Loucy (cell line): ENCODE data around the gene CLMP.
A peak's percentile ranks its signal among the peaks of the same experiment; 100 is the strongest.

Experiments
- H2AFZ ChIP-seq: fragments of 200-600 bp; sonication (generic); 2 replicates; pipeline ENCODE4 v1.6.0; 2016; ENCODE audit warnings: antibody characterized with exemption, mild to moderate bottlenecking, low read length, moderate library complexity
- H3F3A ChIP-seq: fragments of 200-600 bp; 2 replicates; pipeline ENCODE4 v1.6.0; 2016; ENCODE audit warnings: antibody characterized with exemption, low read depth, mild to moderate bottlenecking
- H3K27me3 ChIP-seq: fragments of 200-600 bp; sonication (generic); 2 replicates; pipeline ENCODE4 v1.6.1; 2014; ENCODE audit warnings: low read length, mild to moderate bottlenecking; ENCODE audit not compliant: insufficient read depth, poor library complexity, severe bottlenecking
- H3K36me3 ChIP-seq: fragments of 200-600 bp; sonication (generic); 2 replicates; pipeline ENCODE4 v1.6.1; 2016; ENCODE audit warnings: low read length; ENCODE audit not compliant: insufficient read depth
- H3K4me1 ChIP-seq: fragments of 200-600 bp; sonication (generic); 2 replicates; pipeline ENCODE4 v1.5.1; 2014; ENCODE audit warnings: low read length, mild to moderate bottlenecking; ENCODE audit not compliant: insufficient read depth, poor library complexity, severe bottlenecking
- H3K4me2 ChIP-seq: fragments of 200-600 bp; sonication (generic); 2 replicates; pipeline ENCODE4 v1.6.0; 2014; ENCODE audit warnings: antibody characterized with exemption, low read length, low read depth, mild to moderate bottlenecking; ENCODE audit not compliant: poor library complexity, severe bottlenecking
- H3K4me3 ChIP-seq: fragments of 200-600 bp; sonication (generic); 2 replicates; pipeline ENCODE4 v1.5.1; 2014; ENCODE audit warnings: low read length, mild to moderate bottlenecking, mixed read lengths; ENCODE audit not compliant: poor library complexity, severe bottlenecking
- H3K79me2 ChIP-seq: fragments of 200-600 bp; sonication (generic); 2 replicates; pipeline ENCODE4 v1.6.1; 2014; ENCODE audit warnings: low read length; ENCODE audit not compliant: insufficient read depth
- H3K9ac ChIP-seq: fragments of 200-600 bp; sonication (generic); 2 replicates; pipeline ENCODE4 v1.6.0; 2014; ENCODE audit warnings: mild to moderate bottlenecking, low read depth, low read length, moderate library complexity; ENCODE audit not compliant: poor library complexity, severe bottlenecking
- H3K9me2 ChIP-seq: fragments of 200-600 bp; sonication (generic); replicated peaks from 2 replicates; pipeline ENCODE4 v1.6.1; 2016; ENCODE audit warnings: low read depth, low read length, mixed read lengths
- H3K9me3 ChIP-seq: fragments of 200-600 bp; sonication (generic); 2 replicates; pipeline ENCODE4 v1.6.1; 2014; ENCODE audit warnings: mild to moderate bottlenecking, antibody characterized with exemption, low read length, low read depth; ENCODE audit not compliant: insufficient read depth
- H4K20me1 ChIP-seq: fragments of 200-600 bp; sonication (generic); 2 replicates; pipeline ENCODE4 v1.6.0; 2014; ENCODE audit warnings: antibody characterized with exemption, low read length, mild to moderate bottlenecking; ENCODE audit not compliant: insufficient read depth, poor library complexity, severe bottlenecking
- CTCF ChIP-seq: fragments of 200-600 bp; sonication (generic); conservative IDR thresholded peaks from 2 replicates; pipeline ENCODE4 v1.5.1; 2014; ENCODE audit warnings: mild to moderate bottlenecking, antibody characterized with exemption, low read length
- EZH2phosphoT487 ChIP-seq: fragments of 200-600 bp; IDR thresholded peaks from 2 replicates; pipeline ENCODE4 v1.6.1; 2018; ENCODE audit warnings: antibody characterized with exemption, mild to moderate bottlenecking, moderate library complexity, borderline replicate concordance

The CLMP gene

GRCh38 chr11:123233280-123233974 is 38.4 kb upstream of the CLMP start:
- no peak overlapping the region for H3K4me3 ChIP-seq
- no peaks in the 10 kb centered on the region for H3K36me3 ChIP-seq
- no peaks in the 10 kb centered on the region for H3K9me2 ChIP-seq
- no peaks in the 10 kb centered on the region for H3K79me2 ChIP-seq
- no peaks in the 10 kb centered on the region for H4K20me1 ChIP-seq
- H3K27me3 ChIP-seq, result no peaks in the 10 kb centered on the region
- peak overlapping the region; percentile 16 for H3K4me2 ChIP-seq
- no peaks in the 10 kb centered on the region for H3F3A ChIP-seq
- H3K4me1 ChIP-seq, result no peaks in the 10 kb centered on the region
- H3K9ac ChIP-seq, result no peak overlapping the region
- no peak for TF ChIP-seq CTCF
- no peak for TF ChIP-seq EZH2phosphoT487
- no peaks in the 10 kb centered on the region for H3K9me3 ChIP-seq
- peak overlapping the region; percentile 57 for H2AFZ ChIP-seq

GRCh38 chr11:123231777-123232176 is 36.7 kb upstream of the CLMP start:
- H3K9me3 ChIP-seq, result no peaks in the 10 kb centered on the region
- H3K27me3 ChIP-seq, result no peaks in the 10 kb centered on the region
- no peak overlapping the region for H3K4me3 ChIP-seq
- H4K20me1 ChIP-seq, result no peaks in the 10 kb centered on the region
- TF ChIP-seq EZH2phosphoT487 (no peak), CTCF (no peak)
- no peak overlapping the region for H3K4me2 ChIP-seq
- H2AFZ ChIP-seq, result no peak overlapping the region
- H3K79me2 ChIP-seq, result no peaks in the 10 kb centered on the region
- no peaks in the 10 kb centered on the region for H3F3A ChIP-seq
- no peaks in the 10 kb centered on the region for H3K9me2 ChIP-seq
- no peaks in the 10 kb centered on the region for H3K36me3 ChIP-seq
- no peaks in the 10 kb centered on the region for H3K4me1 ChIP-seq
- H3K9ac ChIP-seq, result no peak overlapping the region

DNA sequence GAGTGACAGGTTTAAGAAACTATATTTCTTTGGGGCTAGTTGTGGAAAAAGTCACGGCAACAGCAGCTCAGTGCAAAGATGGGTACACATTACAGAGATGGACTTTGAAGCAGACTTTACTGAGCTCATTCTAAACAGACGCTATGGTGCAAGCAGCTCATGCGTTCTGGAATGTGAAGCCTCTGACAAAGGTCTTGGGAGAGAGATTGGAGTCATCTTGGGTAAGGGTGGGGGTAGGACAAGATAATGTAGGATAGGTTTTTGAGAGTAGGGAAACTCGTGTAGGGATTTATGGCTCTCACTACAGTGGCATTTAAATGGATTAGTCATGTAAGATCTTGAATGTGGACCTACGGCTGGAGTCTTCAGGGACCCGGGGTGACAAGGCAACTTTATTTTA is 36.2 kb upstream of the CLMP start:
- H3K9me2 ChIP-seq, result no peaks in the 10 kb centered on the region
- H3K36me3 ChIP-seq, result no peaks in the 10 kb centered on the region
- no peaks in the 10 kb centered on the region for H3K9me3 ChIP-seq
- no peak overlapping the region for H3K4me2 ChIP-seq
- no peaks in the 10 kb centered on the region for H4K20me1 ChIP-seq
- no peaks in the 10 kb centered on the region for H3K4me1 ChIP-seq
- no peak overlapping the region for H3K4me3 ChIP-seq
- no peak for TF ChIP-seq EZH2phosphoT487
- no peaks in the 10 kb centered on the region for H3K27me3 ChIP-seq
- no peaks in the 10 kb centered on the region for H3F3A ChIP-seq
- H2AFZ ChIP-seq, result no peak overlapping the region
- no peak overlapping the region for H3K9ac ChIP-seq
- H3K79me2 ChIP-seq, result no peaks in the 10 kb centered on the region

GRCh38 chr11:123230346-123230745 is 35.3 kb upstream of the CLMP start:
- H3K9ac ChIP-seq, result no peak overlapping the region
- H3K9me3 ChIP-seq, result no peaks in the 10 kb centered on the region
- no peaks in the 10 kb centered on the region for H3K36me3 ChIP-seq
- no peak overlapping the region for H3K4me2 ChIP-seq
- no peak overlapping the region for H3K4me3 ChIP-seq
- no peak for TF ChIP-seq CTCF
- TF ChIP-seq EZH2phosphoT487, result no peak
- H3K79me2 ChIP-seq, result no peaks in the 10 kb centered on the region
- no peaks in the 10 kb centered on the region for H3K9me2 ChIP-seq
- H3F3A ChIP-seq, result no peaks in the 10 kb centered on the region
- H4K20me1 ChIP-seq, result no peaks in the 10 kb centered on the region
- H3K4me1 ChIP-seq, result no peaks in the 10 kb centered on the region
- H2AFZ ChIP-seq, result no peak overlapping the region
- H3K27me3 ChIP-seq, result no peaks in the 10 kb centered on the region
